ENCODE results near the gene EIF1AD.

GRCh38 chr11:66007201-66007634 lies 5.3 kb upstream of the EIF1AD start:
- TF ChIP-seq POLR2A (IDR thresholded peaks at IDR 0.05) (no peak), CTCF (IDR thresholded peaks at IDR 0.05) (no peak), POLR2AphosphoS5 (IDR thresholded peaks at IDR 0.05) (no peak)

All from breast epithelium (tissue), 3 donors.